Measurements from ENCODE around the gene CCDC195.

DNA sequence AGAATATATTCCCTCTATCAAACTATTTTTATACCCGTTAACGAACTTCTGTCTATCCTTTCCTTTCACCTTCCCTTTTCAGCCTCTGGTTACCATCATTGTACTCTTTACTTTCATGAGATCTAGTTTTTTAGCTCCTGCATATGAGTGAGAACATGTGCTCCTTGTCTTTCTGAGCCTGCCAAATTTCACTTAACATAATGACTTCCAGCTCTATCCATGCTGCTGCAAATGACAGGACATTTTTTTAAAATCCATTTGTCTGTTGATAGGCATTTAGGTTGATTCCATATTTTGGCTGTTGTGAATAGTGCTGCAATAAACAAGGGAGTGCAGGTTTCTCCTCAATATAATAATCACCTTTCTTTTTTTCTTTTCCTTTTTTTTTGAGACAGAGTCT, 8.2 kb upstream of the CCDC195 start:
- TF ChIP-seq, protein P1, sequence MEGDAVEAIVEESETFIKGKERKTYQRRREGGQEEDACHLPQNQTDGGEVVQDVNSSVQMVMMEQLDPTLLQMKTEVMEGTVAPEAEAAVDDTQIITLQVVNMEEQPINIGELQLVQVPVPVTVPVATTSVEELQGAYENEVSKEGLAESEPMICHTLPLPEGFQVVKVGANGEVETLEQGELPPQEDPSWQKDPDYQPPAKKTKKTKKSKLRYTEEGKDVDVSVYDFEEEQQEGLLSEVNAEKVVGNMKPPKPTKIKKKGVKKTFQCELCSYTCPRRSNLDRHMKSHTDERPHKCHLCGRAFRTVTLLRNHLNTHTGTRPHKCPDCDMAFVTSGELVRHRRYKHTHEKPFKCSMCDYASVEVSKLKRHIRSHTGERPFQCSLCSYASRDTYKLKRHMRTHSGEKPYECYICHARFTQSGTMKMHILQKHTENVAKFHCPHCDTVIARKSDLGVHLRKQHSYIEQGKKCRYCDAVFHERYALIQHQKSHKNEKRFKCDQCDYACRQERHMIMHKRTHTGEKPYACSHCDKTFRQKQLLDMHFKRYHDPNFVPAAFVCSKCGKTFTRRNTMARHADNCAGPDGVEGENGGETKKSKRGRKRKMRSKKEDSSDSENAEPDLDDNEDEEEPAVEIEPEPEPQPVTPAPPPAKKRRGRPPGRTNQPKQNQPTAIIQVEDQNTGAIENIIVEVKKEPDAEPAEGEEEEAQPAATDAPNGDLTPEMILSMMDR (conservative IDR thresholded peaks at IDR 0.05; ENCODE audit: low read depth in 2 of 2): no peak
- TF ChIP-seq EZH2 (IDR thresholded peaks at IDR 0.05; ENCODE audit: low read depth, unreplicated experiment) (no peak), POLR2AphosphoS5 (IDR thresholded peaks at IDR 0.05; ENCODE audit: low read depth) (no peak), EZH2phosphoT487 (IDR thresholded peaks at IDR 0.05; ENCODE audit: unreplicated experiment) (no peak), CREB1 (CRISPR knock-in tag; IDR thresholded peaks at IDR 0.05; ENCODE audit: low read depth) (no peak), NANOG (IDR thresholded peaks at IDR 0.05; ENCODE audit: borderline replicate concordance) (no peak), ZNF331 (CRISPR knock-in tag; IDR thresholded peaks at IDR 0.05; ENCODE audit: low read depth) (no peak), JUNB (IDR thresholded peaks at IDR 0.05; ENCODE audit: unreplicated experiment) (no peak), ZNF114 (CRISPR knock-in tag; IDR thresholded peaks at IDR 0.05) (no peak)
- TF ChIP-seq, protein P2, sequence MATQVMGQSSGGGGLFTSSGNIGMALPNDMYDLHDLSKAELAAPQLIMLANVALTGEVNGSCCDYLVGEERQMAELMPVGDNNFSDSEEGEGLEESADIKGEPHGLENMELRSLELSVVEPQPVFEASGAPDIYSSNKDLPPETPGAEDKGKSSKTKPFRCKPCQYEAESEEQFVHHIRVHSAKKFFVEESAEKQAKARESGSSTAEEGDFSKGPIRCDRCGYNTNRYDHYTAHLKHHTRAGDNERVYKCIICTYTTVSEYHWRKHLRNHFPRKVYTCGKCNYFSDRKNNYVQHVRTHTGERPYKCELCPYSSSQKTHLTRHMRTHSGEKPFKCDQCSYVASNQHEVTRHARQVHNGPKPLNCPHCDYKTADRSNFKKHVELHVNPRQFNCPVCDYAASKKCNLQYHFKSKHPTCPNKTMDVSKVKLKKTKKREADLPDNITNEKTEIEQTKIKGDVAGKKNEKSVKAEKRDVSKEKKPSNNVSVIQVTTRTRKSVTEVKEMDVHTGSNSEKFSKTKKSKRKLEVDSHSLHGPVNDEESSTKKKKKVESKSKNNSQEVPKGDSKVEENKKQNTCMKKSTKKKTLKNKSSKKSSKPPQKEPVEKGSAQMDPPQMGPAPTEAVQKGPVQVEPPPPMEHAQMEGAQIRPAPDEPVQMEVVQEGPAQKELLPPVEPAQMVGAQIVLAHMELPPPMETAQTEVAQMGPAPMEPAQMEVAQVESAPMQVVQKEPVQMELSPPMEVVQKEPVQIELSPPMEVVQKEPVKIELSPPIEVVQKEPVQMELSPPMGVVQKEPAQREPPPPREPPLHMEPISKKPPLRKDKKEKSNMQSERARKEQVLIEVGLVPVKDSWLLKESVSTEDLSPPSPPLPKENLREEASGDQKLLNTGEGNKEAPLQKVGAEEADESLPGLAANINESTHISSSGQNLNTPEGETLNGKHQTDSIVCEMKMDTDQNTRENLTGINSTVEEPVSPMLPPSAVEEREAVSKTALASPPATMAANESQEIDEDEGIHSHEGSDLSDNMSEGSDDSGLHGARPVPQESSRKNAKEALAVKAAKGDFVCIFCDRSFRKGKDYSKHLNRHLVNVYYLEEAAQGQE (IDR thresholded peaks at IDR 0.05; ENCODE audit: unreplicated experiment): no peak
- TF ChIP-seq, protein P3, sequence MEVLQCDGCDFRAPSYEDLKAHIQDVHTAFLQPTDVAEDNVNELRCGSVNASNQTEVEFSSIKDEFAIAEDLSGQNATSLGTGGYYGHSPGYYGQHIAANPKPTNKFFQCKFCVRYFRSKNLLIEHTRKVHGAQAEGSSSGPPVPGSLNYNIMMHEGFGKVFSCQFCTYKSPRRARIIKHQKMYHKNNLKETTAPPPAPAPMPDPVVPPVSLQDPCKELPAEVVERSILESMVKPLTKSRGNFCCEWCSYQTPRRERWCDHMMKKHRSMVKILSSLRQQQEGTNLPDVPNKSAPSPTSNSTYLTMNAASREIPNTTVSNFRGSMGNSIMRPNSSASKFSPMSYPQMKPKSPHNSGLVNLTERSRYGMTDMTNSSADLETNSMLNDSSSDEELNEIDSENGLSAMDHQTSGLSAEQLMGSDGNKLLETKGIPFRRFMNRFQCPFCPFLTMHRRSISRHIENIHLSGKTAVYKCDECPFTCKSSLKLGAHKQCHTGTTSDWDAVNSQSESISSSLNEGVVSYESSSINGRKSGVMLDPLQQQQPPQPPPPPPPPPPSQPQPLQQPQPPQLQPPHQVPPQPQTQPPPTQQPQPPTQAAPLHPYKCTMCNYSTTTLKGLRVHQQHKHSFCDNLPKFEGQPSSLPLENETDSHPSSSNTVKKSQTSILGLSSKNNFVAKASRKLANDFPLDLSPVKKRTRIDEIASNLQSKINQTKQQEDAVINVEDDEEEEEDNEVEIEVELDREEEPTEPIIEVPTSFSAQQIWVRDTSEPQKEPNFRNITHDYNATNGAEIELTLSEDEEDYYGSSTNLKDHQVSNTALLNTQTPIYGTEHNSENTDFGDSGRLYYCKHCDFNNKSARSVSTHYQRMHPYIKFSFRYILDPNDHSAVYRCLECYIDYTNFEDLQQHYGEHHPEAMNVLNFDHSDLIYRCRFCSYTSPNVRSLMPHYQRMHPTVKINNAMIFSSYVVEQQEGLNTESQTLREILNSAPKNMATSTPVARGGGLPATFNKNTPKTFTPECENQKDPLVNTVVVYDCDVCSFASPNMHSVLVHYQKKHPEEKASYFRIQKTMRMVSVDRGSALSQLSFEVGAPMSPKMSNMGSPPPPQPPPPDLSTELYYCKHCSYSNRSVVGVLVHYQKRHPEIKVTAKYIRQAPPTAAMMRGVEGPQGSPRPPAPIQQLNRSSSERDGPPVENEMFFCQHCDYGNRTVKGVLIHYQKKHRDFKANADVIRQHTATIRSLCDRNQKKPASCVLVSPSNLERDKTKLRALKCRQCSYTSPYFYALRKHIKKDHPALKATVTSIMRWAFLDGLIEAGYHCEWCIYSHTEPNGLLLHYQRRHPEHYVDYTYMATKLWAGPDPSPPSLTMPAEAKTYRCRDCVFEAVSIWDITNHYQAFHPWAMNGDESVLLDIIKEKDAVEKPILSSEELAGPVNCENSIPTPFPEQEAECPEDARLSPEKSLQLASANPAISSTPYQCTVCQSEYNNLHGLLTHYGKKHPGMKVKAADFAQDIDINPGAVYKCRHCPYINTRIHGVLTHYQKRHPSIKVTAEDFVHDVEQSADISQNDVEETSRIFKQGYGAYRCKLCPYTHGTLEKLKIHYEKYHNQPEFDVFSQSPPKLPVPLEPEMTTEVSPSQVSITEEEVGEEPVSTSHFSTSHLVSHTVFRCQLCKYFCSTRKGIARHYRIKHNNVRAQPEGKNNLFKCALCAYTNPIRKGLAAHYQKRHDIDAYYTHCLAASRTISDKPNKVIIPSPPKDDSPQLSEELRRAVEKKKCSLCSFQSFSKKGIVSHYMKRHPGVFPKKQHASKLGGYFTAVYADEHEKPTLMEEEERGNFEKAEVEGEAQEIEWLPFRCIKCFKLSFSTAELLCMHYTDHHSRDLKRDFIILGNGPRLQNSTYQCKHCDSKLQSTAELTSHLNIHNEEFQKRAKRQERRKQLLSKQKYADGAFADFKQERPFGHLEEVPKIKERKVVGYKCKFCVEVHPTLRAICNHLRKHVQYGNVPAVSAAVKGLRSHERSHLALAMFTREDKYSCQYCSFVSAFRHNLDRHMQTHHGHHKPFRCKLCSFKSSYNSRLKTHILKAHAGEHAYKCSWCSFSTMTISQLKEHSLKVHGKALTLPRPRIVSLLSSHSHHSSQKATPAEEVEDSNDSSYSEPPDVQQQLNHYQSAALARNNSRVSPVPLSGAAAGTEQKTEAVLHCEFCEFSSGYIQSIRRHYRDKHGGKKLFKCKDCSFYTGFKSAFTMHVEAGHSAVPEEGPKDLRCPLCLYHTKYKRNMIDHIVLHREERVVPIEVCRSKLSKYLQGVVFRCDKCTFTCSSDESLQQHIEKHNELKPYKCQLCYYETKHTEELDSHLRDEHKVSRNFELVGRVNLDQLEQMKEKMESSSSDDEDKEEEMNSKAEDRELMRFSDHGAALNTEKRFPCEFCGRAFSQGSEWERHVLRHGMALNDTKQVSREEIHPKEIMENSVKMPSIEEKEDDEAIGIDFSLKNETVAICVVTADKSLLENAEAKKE (CRISPR knock-in tag; IDR thresholded peaks at IDR 0.05): no peak
